GM18870 (cell line): Measurements from ENCODE around the gene NBEAL2.
"Not testable (repeated sequence)": the region's sequence is repeated elsewhere in the genome, so short reads cannot be mapped to it uniquely, and the experiment has no call there.

Experiments used
- ATAC-seq: cut with Tn5 transposase; IDR thresholded peaks from one replicate; pipeline ENCODE4 v1.9.1; 2021; ENCODE audit warnings: moderate library complexity; ENCODE audit not compliant: unreplicated experiment

Gene NBEAL2

GRCh38 chr3:46959161-46959511, 20.3 kb upstream of the NBEAL2 start:
- ATAC-seq: no peak

GRCh38 chr3:46960081-46960701, 19.3 kb upstream of the NBEAL2 start:
- ATAC-seq: no peak

- ATAC-seq: no peak
Observed at GRCh38 chr3:46960835-46961234, 18.6 kb upstream of the NBEAL2 start.

- no peak for ATAC-seq
Observed at GRCh38 chr3:46962427-46962826, 17.0 kb upstream of the NBEAL2 start.

GRCh38 chr3:46962990-46963389, 16.5 kb upstream of the NBEAL2 start:
- no peak for ATAC-seq

GRCh38 chr3:46964038-46964590, 15.4 kb upstream of the NBEAL2 start:
- not testable (repeated sequence) for ATAC-seq

- ATAC-seq: no peak
Observed at GRCh38 chr3:46965151-46965550, 14.3 kb upstream of the NBEAL2 start.

GRCh38 chr3:46966811-46967210, 12.7 kb upstream of the NBEAL2 start:
- ATAC-seq: no peak

GRCh38 chr3:46968783-46969428, 10.6 kb upstream of the NBEAL2 start:
- ATAC-seq: no peak

- ATAC-seq: no peak
Observed at GRCh38 chr3:46970391-46971091, 8.9 kb upstream of the NBEAL2 start.

- no peak for ATAC-seq
Observed at GRCh38 chr3:46971151-46971550, 8.3 kb upstream of the NBEAL2 start.

GRCh38 chr3:46971742-46972141, 7.7 kb upstream of the NBEAL2 start:
- ATAC-seq: no peak

- no peak for ATAC-seq
Observed at GRCh38 chr3:46972396-46972795, 7.1 kb upstream of the NBEAL2 start.

GRCh38 chr3:46974421-46975171, 4.9 kb upstream of the NBEAL2 start:
- no peak for ATAC-seq

GRCh38 chr3:46976326-46977190, 2.9 kb upstream of the NBEAL2 start, which contains the start of gene CCDC12:
CCDC12 (minus strand) TSS chr3:46976745; CDS start chr3:46976732, 13 bp downstream.
- peak; percentile 63 for ATAC-seq

GRCh38 chr3:46977811-46978195, 1.7 kb upstream of the NBEAL2 start:
- no peak for ATAC-seq

- ATAC-seq: no peak
Observed at GRCh38 chr3:46978381-46978780, 1.1 kb upstream of the NBEAL2 start.

- no peak for ATAC-seq
Observed at GRCh38 chr3:46979958-46980497, 562 bp downstream of the NBEAL2 start.

GRCh38 chr3:46981932-46982471, 2.5 kb downstream of the NBEAL2 start:
- no peak for ATAC-seq

GRCh38 chr3:46982546-46982945, 3.1 kb downstream of the NBEAL2 start:
- ATAC-seq: no peak
